Stimulated activated CD4-positive, alpha-beta T cell treated with anti-CD3 and anti-CD28 coated beads, Interleukin-1b, Interleukin-23, amount 100 ng/mL, for 4 hours (primary cell): ENCODE results near the gene MTARC1.

Experiments
- DNase-seq, 2 donors: peaks; one replicate each; pipeline ENCODE4 v3.0.0-alpha.2; 2020; ENCODE audit warnings: low read depth in 2 of 2

The MTARC1 gene

GRCh38 chr1:220770245-220770913 lies 16.3 kb upstream of the MTARC1 start:
- no peak for DNase-seq

GRCh38 chr1:220772846-220773245 lies 13.9 kb upstream of the MTARC1 start:
- DNase-seq, result no peak

- peak; percentile 19 to 23 for DNase-seq
Measured at GRCh38 chr1:220775240-220775853, 11.4 kb upstream of the MTARC1 start.

- no peak for DNase-seq
Measured at GRCh38 chr1:220776254-220776653, 10.5 kb upstream of the MTARC1 start.

- peak; percentile 49 to 68 for DNase-seq
Measured at GRCh38 chr1:220776720-220777326, 9.9 kb upstream of the MTARC1 start.

GRCh38 chr1:220783453-220783852 lies 3.3 kb upstream of the MTARC1 start:
- no peak for DNase-seq

- no peak for DNase-seq
Measured at GRCh38 chr1:220784751-220785150, 2.0 kb upstream of the MTARC1 start.

GRCh38 chr1:220785166-220786056 lies 1.3 kb upstream of the MTARC1 start:
- no peak for DNase-seq

GRCh38 chr1:220786057-220786336 lies 716 bp upstream of the MTARC1 start:
- DNase-seq, result no peak

- DNase-seq, result no peak
Measured at GRCh38 chr1:220787069-220787619, 431 bp downstream of the MTARC1 start.

- no peak for DNase-seq
Measured at GRCh38 chr1:220788900-220789299, 2.2 kb downstream of the MTARC1 start.

GRCh38 chr1:220789532-220790147 lies 2.9 kb downstream of the MTARC1 start:
- DNase-seq, result no peak

GRCh38 chr1:220791285-220791684 lies 4.6 kb downstream of the MTARC1 start:
- DNase-seq, result no peak

GRCh38 chr1:220791956-220792355 lies 5.2 kb downstream of the MTARC1 start:
- no peak for DNase-seq

GRCh38 chr1:220796530-220796929 lies 9.8 kb downstream of the MTARC1 start:
- DNase-seq, result no peak

GRCh38 chr1:220797044-220797443 lies 10.3 kb downstream of the MTARC1 start:
- no peak for DNase-seq

GRCh38 chr1:220797553-220797952 lies 10.8 kb downstream of the MTARC1 start:
- DNase-seq, result no peak

GRCh38 chr1:220798338-220798737 lies 11.6 kb downstream of the MTARC1 start:
- DNase-seq, result no peak

- no peak for DNase-seq
Measured at GRCh38 chr1:220800262-220800661, 13.5 kb downstream of the MTARC1 start.

GRCh38 chr1:220803401-220804201 lies 16.9 kb downstream of the MTARC1 start:
- no peak for DNase-seq

- no peak for DNase-seq
Measured at GRCh38 chr1:220804202-220804586, 17.5 kb downstream of the MTARC1 start.
